ENCODE data around the gene ATP9A.

Gene ATP9A

GRCh38 chr20:51641866-51642265 lies 126.3 kb downstream of the ATP9A start:
- TF ChIP-seq PAX5 (IDR thresholded peaks at IDR 0.05; ENCODE audit: insufficient read depth, low read length, severe bottlenecking) = no peak
- TF ChIP-seq SPI1 (IDR thresholded peaks at IDR 0.05; ENCODE audit: low read depth, low read length) = no peak
- no peak for TF ChIP-seq POU2F2 (IDR thresholded peaks at IDR 0.05; ENCODE audit: low read depth, low read length)
- no peak for TF ChIP-seq POLR2AphosphoS5 (IDR thresholded peaks at IDR 0.05; ENCODE audit: low read depth, low read length)
- TF ChIP-seq POLR2A (IDR thresholded peaks at IDR 0.05; ENCODE audit: low read depth, low read length) = no peak
- TF ChIP-seq TAF1 (IDR thresholded peaks at IDR 0.05; ENCODE audit: low read depth, low read length) = no peak
- DNase-seq (ENCODE audit: insufficient read length, low spot score) = no peak
- FAIRE-seq = no peak

- no peak for TF ChIP-seq POLR2A (IDR thresholded peaks at IDR 0.05; ENCODE audit: low read depth, low read length)
- no peak for TF ChIP-seq SPI1 (IDR thresholded peaks at IDR 0.05; ENCODE audit: low read depth, low read length)
- TF ChIP-seq POU2F2 (IDR thresholded peaks at IDR 0.05; ENCODE audit: low read depth, low read length) = no peak
- no peak for TF ChIP-seq PAX5 (IDR thresholded peaks at IDR 0.05; ENCODE audit: insufficient read depth, low read length, severe bottlenecking)
- FAIRE-seq (no peak), DNase-seq (ENCODE audit: insufficient read length, low spot score) (no peak)
Observed at GRCh38 chr20:51640743-51641142, 127.4 kb downstream of the ATP9A start.

- FAIRE-seq = peak; percentile 66
- TF ChIP-seq SPI1 (IDR thresholded peaks at IDR 0.05; ENCODE audit: low read depth, low read length) (no peak), POLR2A (IDR thresholded peaks at IDR 0.05; ENCODE audit: low read depth, low read length) (no peak), PAX5 (IDR thresholded peaks at IDR 0.05; ENCODE audit: insufficient read depth, low read length, severe bottlenecking) (no peak), TAF1 (IDR thresholded peaks at IDR 0.05; ENCODE audit: low read depth, low read length) (no peak), POLR2AphosphoS5 (IDR thresholded peaks at IDR 0.05; ENCODE audit: low read depth, low read length) (no peak), POU2F2 (IDR thresholded peaks at IDR 0.05; ENCODE audit: low read depth, low read length) (no peak)
- DNase-seq (ENCODE audit: insufficient read length, low spot score) = peak; percentile 41
Observed at GRCh38 chr20:51639206-51639832, 128.9 kb downstream of the ATP9A start.

- TF ChIP-seq POLR2AphosphoS5 (IDR thresholded peaks at IDR 0.05; ENCODE audit: low read depth, low read length) = no peak
- TF ChIP-seq POU2F2 (IDR thresholded peaks at IDR 0.05; ENCODE audit: low read depth, low read length) = no peak
- TF ChIP-seq TAF1 (IDR thresholded peaks at IDR 0.05; ENCODE audit: low read depth, low read length) = no peak
- TF ChIP-seq SPI1 (IDR thresholded peaks at IDR 0.05; ENCODE audit: low read depth, low read length) = no peak
- no peak for TF ChIP-seq POLR2A (IDR thresholded peaks at IDR 0.05; ENCODE audit: low read depth, low read length)
- TF ChIP-seq PAX5 (IDR thresholded peaks at IDR 0.05; ENCODE audit: insufficient read depth, low read length, severe bottlenecking) = no peak
- DNase-seq (ENCODE audit: insufficient read length, low spot score) (no peak), FAIRE-seq (no peak)
Observed at GRCh38 chr20:51637241-51637640, 130.9 kb downstream of the ATP9A start.

- FAIRE-seq (no peak), DNase-seq (ENCODE audit: insufficient read length, low spot score) (no peak)
- TF ChIP-seq POU2F2 (IDR thresholded peaks at IDR 0.05; ENCODE audit: low read depth, low read length) (no peak), POLR2A (IDR thresholded peaks at IDR 0.05; ENCODE audit: low read depth, low read length) (no peak), POLR2AphosphoS5 (IDR thresholded peaks at IDR 0.05; ENCODE audit: low read depth, low read length) (no peak), TAF1 (IDR thresholded peaks at IDR 0.05; ENCODE audit: low read depth, low read length) (no peak), SPI1 (IDR thresholded peaks at IDR 0.05; ENCODE audit: low read depth, low read length) (no peak), PAX5 (IDR thresholded peaks at IDR 0.05; ENCODE audit: insufficient read depth, low read length, severe bottlenecking) (no peak)
Observed at GRCh38 chr20:51636123-51636522, 132.1 kb downstream of the ATP9A start.

GRCh38 chr20:51635680-51636079 lies 132.5 kb downstream of the ATP9A start:
- no peak for TF ChIP-seq POLR2A (IDR thresholded peaks at IDR 0.05; ENCODE audit: low read depth, low read length)
- TF ChIP-seq TAF1 (IDR thresholded peaks at IDR 0.05; ENCODE audit: low read depth, low read length) = no peak
- TF ChIP-seq POLR2AphosphoS5 (IDR thresholded peaks at IDR 0.05; ENCODE audit: low read depth, low read length) = no peak
- no peak for TF ChIP-seq POU2F2 (IDR thresholded peaks at IDR 0.05; ENCODE audit: low read depth, low read length)
- TF ChIP-seq SPI1 (IDR thresholded peaks at IDR 0.05; ENCODE audit: low read depth, low read length) = no peak
- no peak for TF ChIP-seq PAX5 (IDR thresholded peaks at IDR 0.05; ENCODE audit: insufficient read depth, low read length, severe bottlenecking)
- no peak for DNase-seq (ENCODE audit: insufficient read length, low spot score)
- FAIRE-seq = no peak

- FAIRE-seq (no peak), DNase-seq (ENCODE audit: insufficient read length, low spot score) (no peak)
- TF ChIP-seq PAX5 (IDR thresholded peaks at IDR 0.05; ENCODE audit: insufficient read depth, low read length, severe bottlenecking) (no peak), TAF1 (IDR thresholded peaks at IDR 0.05; ENCODE audit: low read depth, low read length) (no peak), POLR2A (IDR thresholded peaks at IDR 0.05; ENCODE audit: low read depth, low read length) (no peak), SPI1 (IDR thresholded peaks at IDR 0.05; ENCODE audit: low read depth, low read length) (no peak), POLR2AphosphoS5 (IDR thresholded peaks at IDR 0.05; ENCODE audit: low read depth, low read length) (no peak), POU2F2 (IDR thresholded peaks at IDR 0.05; ENCODE audit: low read depth, low read length) (no peak)
Observed at GRCh38 chr20:51634877-51635276, 133.3 kb downstream of the ATP9A start.

- DNase-seq (ENCODE audit: insufficient read length, low spot score) (no peak), FAIRE-seq (no peak)
- no peak for TF ChIP-seq POLR2AphosphoS5 (IDR thresholded peaks at IDR 0.05; ENCODE audit: low read depth, low read length)
- no peak for TF ChIP-seq POU2F2 (IDR thresholded peaks at IDR 0.05; ENCODE audit: low read depth, low read length)
- TF ChIP-seq TAF1 (IDR thresholded peaks at IDR 0.05; ENCODE audit: low read depth, low read length) = no peak
- no peak for TF ChIP-seq SPI1 (IDR thresholded peaks at IDR 0.05; ENCODE audit: low read depth, low read length)
Observed at GRCh38 chr20:51634257-51634656, 133.9 kb downstream of the ATP9A start.

GRCh38 chr20:51633430-51633829 lies 134.8 kb downstream of the ATP9A start:
- FAIRE-seq (no peak), DNase-seq (ENCODE audit: insufficient read length, low spot score) (no peak)
- no peak for TF ChIP-seq POLR2AphosphoS5 (IDR thresholded peaks at IDR 0.05; ENCODE audit: low read depth, low read length)
- no peak for TF ChIP-seq PAX5 (IDR thresholded peaks at IDR 0.05; ENCODE audit: insufficient read depth, low read length, severe bottlenecking)
- no peak for TF ChIP-seq TAF1 (IDR thresholded peaks at IDR 0.05; ENCODE audit: low read depth, low read length)
- TF ChIP-seq POLR2A (IDR thresholded peaks at IDR 0.05; ENCODE audit: low read depth, low read length) = no peak
- TF ChIP-seq POU2F2 (IDR thresholded peaks at IDR 0.05; ENCODE audit: low read depth, low read length) = no peak
- TF ChIP-seq SPI1 (IDR thresholded peaks at IDR 0.05; ENCODE audit: low read depth, low read length) = no peak

- no peak for TF ChIP-seq POU2F2 (IDR thresholded peaks at IDR 0.05; ENCODE audit: low read depth, low read length)
- DNase-seq (ENCODE audit: insufficient read length, low spot score) (no peak), FAIRE-seq (no peak)
Observed at GRCh38 chr20:51631953-51632352, 136.2 kb downstream of the ATP9A start.
